Mesendoderm (in vitro differentiated cells): ENCODE data around the gene LCN6.
"Not testable (repeated sequence)": the region's sequence is repeated elsewhere in the genome, so short reads cannot be mapped to it uniquely, and the experiment has no call there.

ENCODE experiments used
- DNase-seq: peaks from one replicate; pipeline ENCODE4 v3.0.0; 2013
- H2AK5ac ChIP-seq: 2 replicates; pipeline ENCODE4 v1.6.1; 2013; ENCODE audit warnings: low read length, inconsistent platforms
- H2BK120ac ChIP-seq: 2 replicates; pipeline ENCODE4 v1.6.1; 2013; ENCODE audit warnings: low read depth, mild to moderate bottlenecking, low read length, moderate library complexity, mixed read lengths
- H2BK15ac ChIP-seq: replicated peaks from 2 replicates; pipeline ENCODE4 v1.6.1; 2013; ENCODE audit warnings: low read depth, mild to moderate bottlenecking, moderate library complexity
- H2BK5ac ChIP-seq: 2 replicates; pipeline ENCODE4 v1.6.1; 2013; ENCODE audit warnings: low read length, inconsistent platforms
- H3K18ac ChIP-seq: 2 replicates; pipeline ENCODE4 v1.6.1; 2013; ENCODE audit warnings: mild to moderate bottlenecking, low read length, mixed read lengths
- H3K23ac ChIP-seq: one replicate; pipeline ENCODE4 v1.6.1; 2013; ENCODE audit warnings: low read length
- H3K27ac ChIP-seq: 2 replicates; pipeline ENCODE4 v1.5.1; 2013; ENCODE audit warnings: low read depth, mild to moderate bottlenecking, inconsistent platforms, low read length, moderate library complexity
- H3K27me3 ChIP-seq: 2 replicates; pipeline ENCODE4 v1.6.1; 2013; ENCODE audit warnings: low read length, control low read depth, mild to moderate bottlenecking, inconsistent platforms; ENCODE audit not compliant: insufficient read depth, poor library complexity
- H3K36me3 ChIP-seq: 2 replicates; pipeline ENCODE4 v1.6.1; 2013; ENCODE audit warnings: low read length, inconsistent platforms; ENCODE audit not compliant: control insufficient read depth, insufficient read depth
- H3K4ac ChIP-seq: one replicate; pipeline ENCODE4 v1.6.1; 2013; ENCODE audit warnings: low read depth, mild to moderate bottlenecking, low read length, moderate library complexity
- H3K4me1 ChIP-seq: 2 replicates; pipeline ENCODE4 v1.6.1; 2013; ENCODE audit warnings: low read depth, low read length, inconsistent platforms; ENCODE audit not compliant: control insufficient read depth
- H3K4me2 ChIP-seq: 2 replicates; pipeline ENCODE4 v1.6.1; 2013; ENCODE audit warnings: low read length
- H3K4me3 ChIP-seq: 2 replicates; pipeline ENCODE4 v1.5.1; 2013; ENCODE audit warnings: mild to moderate bottlenecking, low read length
- H3K56ac ChIP-seq: one replicate; pipeline ENCODE4 v1.6.1; 2013; ENCODE audit warnings: low read length
- H3K79me1 ChIP-seq: 2 replicates; pipeline ENCODE4 v1.6.1; 2013; ENCODE audit warnings: low read length, inconsistent platforms
- H3K79me2 ChIP-seq: 2 replicates; pipeline ENCODE4 v1.6.1; 2013; ENCODE audit warnings: mild to moderate bottlenecking, low read length; ENCODE audit not compliant: control insufficient read depth, insufficient read depth
- H3K9ac ChIP-seq: 2 replicates; pipeline ENCODE4 v1.6.1; 2013; ENCODE audit warnings: low read length, inconsistent platforms
- H4K5ac ChIP-seq: one replicate; pipeline ENCODE4 v1.6.1; 2013; ENCODE audit warnings: low read length
- H4K8ac ChIP-seq: one replicate; pipeline ENCODE4 v1.6.1; 2013; ENCODE audit warnings: low read depth, mild to moderate bottlenecking, control low read depth, low read length, moderate library complexity
- WGBS: extraction: QIAGEN DNeasy Blood & Tissue Kit; methylation state at CpG from one replicate; pipeline ENCODE4 v1.1.7; 2013; ENCODE audit warnings: low lambda C conversion rate, missing lambda C conversion rate; ENCODE audit not compliant: insufficient coverage; ENCODE audit errors: extremely low coverage; 5-methylcytosine and 5-hydroxymethylcytosine counted together

The LCN6 gene

GRCh38 chr9:136762915-136763648 is 14.8 kb upstream of the LCN6 start:
- Histone ChIP-seq H3K79me2 (no peaks in the 10 kb centered on the region), H3K27me3 (no peaks in the 10 kb centered on the region), H3K56ac (peak overlapping the region; percentile 85), H3K4me2 (no peak overlapping the region), H3K4ac (no peak overlapping the region), H4K5ac (no peak overlapping the region), H4K8ac (no peak overlapping the region), H3K36me3 (no peaks in the 10 kb centered on the region), H2BK120ac (no peak overlapping the region), H2BK5ac (no peak overlapping the region), H2AK5ac (no peak overlapping the region), H3K4me1 (no peaks in the 10 kb centered on the region), H2BK15ac (no peak overlapping the region), H3K4me3 (no peak overlapping the region), H3K27ac (no peak overlapping the region), H3K9ac (peak overlapping the region; percentile 57), H3K79me1 (no peaks in the 10 kb centered on the region), H3K18ac (no peak overlapping the region), H3K23ac (no peak overlapping the region)
- peak; percentile 95 for DNase-seq
- no CpG with 5 or more reads among the region's 37 CpGs for WGBS

- Histone ChIP-seq H3K4ac (no peak overlapping the region), H3K56ac (no peak overlapping the region), H3K4me2 (no peak overlapping the region), H3K23ac (no peak overlapping the region), H3K79me1 (no peaks in the 10 kb centered on the region), H2AK5ac (no peak overlapping the region), H4K8ac (no peak overlapping the region), H2BK5ac (no peak overlapping the region), H4K5ac (no peak overlapping the region), H3K36me3 (no peaks in the 10 kb centered on the region), H3K27me3 (no peaks in the 10 kb centered on the region), H3K4me3 (no peak overlapping the region), H3K4me1 (no peaks in the 10 kb centered on the region), H3K27ac (no peak overlapping the region), H2BK15ac (no peak overlapping the region), H2BK120ac (no peak overlapping the region), H3K9ac (no peak overlapping the region), H3K79me2 (no peaks in the 10 kb centered on the region), H3K18ac (no peak overlapping the region)
- no CpG with 5 or more reads among the region's 17 CpGs for WGBS
- DNase-seq = no peak
Measured at GRCh38 chr9:136762221-136762691, 13.9 kb upstream of the LCN6 start.

- Histone ChIP-seq H3K4me1 (no peaks in the 10 kb centered on the region), H3K23ac (no peak overlapping the region), H3K36me3 (no peaks in the 10 kb centered on the region), H3K4ac (no peak overlapping the region), H3K4me2 (no peak overlapping the region), H2BK15ac (no peak overlapping the region), H3K79me1 (no peaks in the 10 kb centered on the region), H4K8ac (no peak overlapping the region), H2BK120ac (no peak overlapping the region), H2AK5ac (no peak overlapping the region), H3K4me3 (no peak overlapping the region), H3K27ac (no peak overlapping the region), H2BK5ac (no peak overlapping the region), H3K18ac (no peak overlapping the region), H3K27me3 (no peaks in the 10 kb centered on the region), H4K5ac (no peak overlapping the region), H3K9ac (no peak overlapping the region), H3K56ac (no peak overlapping the region), H3K79me2 (no peaks in the 10 kb centered on the region)
- no CpG with 5 or more reads among the region's 13 CpGs for WGBS
- no peak for DNase-seq
Measured at GRCh38 chr9:136761545-136761981, 13.2 kb upstream of the LCN6 start.

- H3K36me3 ChIP-seq, H3K4me2 ChIP-seq, H3K27ac ChIP-seq, H4K8ac ChIP-seq, H3K4me3 ChIP-seq, H3K9ac ChIP-seq, H3K23ac ChIP-seq, H3K56ac ChIP-seq, H3K79me1 ChIP-seq, H2BK120ac ChIP-seq, H2BK5ac ChIP-seq, H3K4me1 ChIP-seq, H3K79me2 ChIP-seq, H3K4ac ChIP-seq, H3K18ac ChIP-seq, H4K5ac ChIP-seq, H3K27me3 ChIP-seq, H2BK15ac ChIP-seq, H2AK5ac ChIP-seq: not testable (repeated sequence)
- WGBS = no CpG with 5 or more reads among the region's 22 CpGs
- peak; percentile 78 for DNase-seq
Measured at GRCh38 chr9:136760834-136761544, 12.7 kb upstream of the LCN6 start.

- Histone ChIP-seq H3K56ac (peak overlapping the region; percentile 15), H3K4me3 (no peak overlapping the region), H2BK5ac (no peak overlapping the region), H3K79me1 (no peaks in the 10 kb centered on the region), H3K4me1 (no peaks in the 10 kb centered on the region), H3K79me2 (no peaks in the 10 kb centered on the region), H3K18ac (no peak overlapping the region), H2BK15ac (no peak overlapping the region), H3K36me3 (no peaks in the 10 kb centered on the region), H4K8ac (no peak overlapping the region), H3K23ac (no peak overlapping the region), H2BK120ac (no peak overlapping the region), H3K27ac (no peak overlapping the region), H3K4ac (no peak overlapping the region), H4K5ac (no peak overlapping the region), H3K9ac (no peak overlapping the region), H3K4me2 (no peak overlapping the region), H2AK5ac (no peak overlapping the region), H3K27me3 (no peaks in the 10 kb centered on the region)
- WGBS = no CpG with 5 or more reads among the region's 25 CpGs
- no peak for DNase-seq
Measured at GRCh38 chr9:136760424-136760823, 12.1 kb upstream of the LCN6 start.
